PFSK-1 (cell line): Measurements from ENCODE around the gene OXLD1.

Experiments
- FOXP2 ChIP-seq: optimal IDR thresholded peaks from 2 replicates; pipeline ENCODE3; 2011; ENCODE audit warnings: borderline replicate concordance, control low read depth, inconsistent platforms; ENCODE audit not compliant: insufficient read depth; ENCODE audit errors: extremely low read length, extremely low read depth
- POLR2AphosphoS5 ChIP-seq: IDR thresholded peaks from 2 replicates; pipeline ENCODE4 v1.6.1; 2012; ENCODE audit warnings: low read depth, mild to moderate bottlenecking, control low read depth, low read length, moderate library complexity
- SIN3A ChIP-seq: IDR thresholded peaks from 2 replicates; pipeline ENCODE4 v1.6.1; 2012; ENCODE audit warnings: mild to moderate bottlenecking, low read length, moderate library complexity, borderline replicate concordance; ENCODE audit not compliant: insufficient read depth
- TAF1 ChIP-seq: IDR thresholded peaks from 2 replicates; pipeline ENCODE4 v1.6.1; 2012; ENCODE audit warnings: low read length, control low read depth, borderline replicate concordance; ENCODE audit not compliant: insufficient read depth
- TF ChIP-seq, protein P1 (sequence below), 2 experiments: IDR thresholded peaks; 2 replicates each; pipeline versions ENCODE4 v1.6.1 to v1.8.0; 2011 to 2012; ENCODE audit warnings: low read depth in 2 of 2, low read length in 2 of 2, control low read depth in 1 of 2, inconsistent platforms in 1 of 2, mild to moderate bottlenecking in 1 of 2, moderate library complexity in 1 of 2; ENCODE audit not compliant: insufficient read depth in 1 of 2

DNA sequence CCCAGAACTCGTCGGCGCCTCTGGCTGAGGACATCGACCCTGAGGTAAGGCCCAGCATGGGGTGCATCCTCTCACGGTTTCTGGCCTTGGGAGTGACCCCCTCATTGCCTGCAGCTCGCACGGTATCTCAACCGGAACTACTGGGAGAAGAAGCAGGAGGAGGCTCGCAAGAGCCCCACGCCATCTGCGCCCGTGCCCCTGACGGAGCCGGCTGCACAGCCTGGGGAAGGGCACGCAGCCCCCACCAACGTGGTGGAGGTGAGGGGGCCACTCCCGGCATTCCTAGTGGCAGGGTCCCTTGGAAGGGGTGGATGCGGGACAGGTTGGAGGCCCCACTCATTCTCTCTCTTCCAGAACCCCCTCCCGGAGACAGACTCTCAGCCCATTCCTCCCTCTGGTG is 28.4 kb upstream of the OXLD1 start:
- TF ChIP-seq POLR2AphosphoS5 (no peak), SIN3A (no peak), TAF1 (no peak), FOXP2 (no peak)
- TF ChIP-seq, protein P1, sequence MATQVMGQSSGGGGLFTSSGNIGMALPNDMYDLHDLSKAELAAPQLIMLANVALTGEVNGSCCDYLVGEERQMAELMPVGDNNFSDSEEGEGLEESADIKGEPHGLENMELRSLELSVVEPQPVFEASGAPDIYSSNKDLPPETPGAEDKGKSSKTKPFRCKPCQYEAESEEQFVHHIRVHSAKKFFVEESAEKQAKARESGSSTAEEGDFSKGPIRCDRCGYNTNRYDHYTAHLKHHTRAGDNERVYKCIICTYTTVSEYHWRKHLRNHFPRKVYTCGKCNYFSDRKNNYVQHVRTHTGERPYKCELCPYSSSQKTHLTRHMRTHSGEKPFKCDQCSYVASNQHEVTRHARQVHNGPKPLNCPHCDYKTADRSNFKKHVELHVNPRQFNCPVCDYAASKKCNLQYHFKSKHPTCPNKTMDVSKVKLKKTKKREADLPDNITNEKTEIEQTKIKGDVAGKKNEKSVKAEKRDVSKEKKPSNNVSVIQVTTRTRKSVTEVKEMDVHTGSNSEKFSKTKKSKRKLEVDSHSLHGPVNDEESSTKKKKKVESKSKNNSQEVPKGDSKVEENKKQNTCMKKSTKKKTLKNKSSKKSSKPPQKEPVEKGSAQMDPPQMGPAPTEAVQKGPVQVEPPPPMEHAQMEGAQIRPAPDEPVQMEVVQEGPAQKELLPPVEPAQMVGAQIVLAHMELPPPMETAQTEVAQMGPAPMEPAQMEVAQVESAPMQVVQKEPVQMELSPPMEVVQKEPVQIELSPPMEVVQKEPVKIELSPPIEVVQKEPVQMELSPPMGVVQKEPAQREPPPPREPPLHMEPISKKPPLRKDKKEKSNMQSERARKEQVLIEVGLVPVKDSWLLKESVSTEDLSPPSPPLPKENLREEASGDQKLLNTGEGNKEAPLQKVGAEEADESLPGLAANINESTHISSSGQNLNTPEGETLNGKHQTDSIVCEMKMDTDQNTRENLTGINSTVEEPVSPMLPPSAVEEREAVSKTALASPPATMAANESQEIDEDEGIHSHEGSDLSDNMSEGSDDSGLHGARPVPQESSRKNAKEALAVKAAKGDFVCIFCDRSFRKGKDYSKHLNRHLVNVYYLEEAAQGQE (IDR thresholded peaks at IDR 0.05; ENCODE audit: insufficient read depth in 1 of 2, low read depth in 2 of 2, low read length in 2 of 2), result no peak
